ENCODE measurements around the gene SOX18. TPM values are rescaled to one million over a fixed set of nuclear protein-coding genes. Genes with fewer than 3 reads are reported as not detected.

SOX18 gene
- total and polyA plus RNA-seq, 2 experiments from 2014 or later = 0.21 TPM; not detected in 1

- TF ChIP-seq NANOG (IDR thresholded peaks at IDR 0.05; ENCODE audit: borderline replicate concordance) = no peak
- TF ChIP-seq REST (IDR thresholded peaks at IDR 0.05; ENCODE audit: unreplicated experiment) = no peak
- no peak for TF ChIP-seq EZH2 (IDR thresholded peaks at IDR 0.05; ENCODE audit: low read depth, unreplicated experiment)
- TF ChIP-seq CREB1 (CRISPR knock-in tag; IDR thresholded peaks at IDR 0.05; ENCODE audit: low read depth) = no peak
- no peak for TF ChIP-seq ETS1 (IDR thresholded peaks at IDR 0.05)
- TF ChIP-seq POLR2AphosphoS5 (IDR thresholded peaks at IDR 0.05; ENCODE audit: low read depth) = no peak
- TF ChIP-seq JUNB (IDR thresholded peaks at IDR 0.05; ENCODE audit: unreplicated experiment) = no peak
- no peak for TF ChIP-seq ZNF114 (CRISPR knock-in tag; IDR thresholded peaks at IDR 0.05)
- TF ChIP-seq EZH2phosphoT487 (IDR thresholded peaks at IDR 0.05; ENCODE audit: unreplicated experiment) = no peak
- TF ChIP-seq ZNF331 (CRISPR knock-in tag; IDR thresholded peaks at IDR 0.05; ENCODE audit: low read depth) = no peak
- no peak for TF ChIP-seq CTCF (conservative IDR thresholded peaks at IDR 0.05; ENCODE audit: low read depth in 2 of 2)
- no peak for TF ChIP-seq STAT1 (IDR thresholded peaks at IDR 0.05; ENCODE audit: unreplicated experiment)
- no peak for TF ChIP-seq ZNF462 (CRISPR knock-in tag; IDR thresholded peaks at IDR 0.05)
- Histone ChIP-seq H2AFZ (no peak overlapping the region), H3K4me2 (no peak overlapping the region), H3F3A (replicated peaks; ENCODE audit: low read depth) (0 out of 2 replicates have a peak, but pooled peaks cover 4% of the 10 kb centered on the region), H3K79me2 (replicated peaks; ENCODE audit: insufficient read depth) (no peaks in the 10 kb centered on the region), H3K9me2 (ENCODE audit: insufficient read depth) (no peaks in the 10 kb centered on the region), H4K20me1 (replicated peaks; ENCODE audit: insufficient read depth) (no peaks in the 10 kb centered on the region), H3K4me1 (ENCODE audit: insufficient read depth) (peaks cover 11% of the 10 kb centered on the region; the same call in 1 of the 2 replicates), H3K27ac (ENCODE audit: low read depth) (no peak overlapping the region), H3K27me3 (ENCODE audit: insufficient read depth) (peaks cover 3% of the 10 kb centered on the region; the same call in 1 of the 2 replicates), H3K4me3 (no peak overlapping the region), H3K36me3 (ENCODE audit: insufficient read depth) (no peaks in the 10 kb centered on the region)
- Mint-ChIP-seq H3K27me3 (ENCODE audit: insufficient read depth, low read depth, poor library complexity) (peaks cover 11% of the 10 kb centered on the region), H3K36me3 (ENCODE audit: low read depth) (peaks cover 2% of the 10 kb centered on the region; the same call in 1 of the 3 replicates), H3K4me1 (peaks cover 13% of the 10 kb centered on the region; the same call in 2 of the 3 replicates), H3K4me3 (no peak overlapping the region), H3K27ac (no peak overlapping the region), H3K9me3 (no peaks in the 10 kb centered on the region)
- DNase-seq (ENCODE audit: low spot score) (no peak), ATAC-seq (no peak)
These were observed 26.1 kb upstream of the SOX18 start for GRCh38 chr20:64075556-64075955.

Measured in GM23338 (cell line).